Natural killer cell (primary cell): ENCODE results near the gene VARS2. TPM values are rescaled to one million over a fixed set of nuclear protein-coding genes. Genes with fewer than 3 reads are reported as not detected.

Source experiments
- ATAC-seq, 3 donors: fragments of 150-1000 bp in 2 of 3; fragments of 200-7000 bp in 1 of 3; cut with Tn5 transposase; 1 replicate in 1 of 3; 2 replicates in 2 of 3; pipeline ENCODE4 v1.10.0; 2021; ENCODE audit warnings: mild to moderate bottlenecking in 2 of 3, moderate library complexity in 2 of 3
- DNase-seq, 2 donors: peaks; one replicate each; pipeline versions ENCODE4 v3.0.0 to v3.0.0-alpha.2; 2013 to 2021; ENCODE audit warnings: mixed read lengths in 1 of 2
- H3K27ac ChIP-seq: one replicate; pipeline ENCODE4 v1.5.1; 2013; ENCODE audit warnings: mild to moderate bottlenecking, low read length
- H3K27me3 ChIP-seq: one replicate; pipeline ENCODE4 v1.6.1; 2013; ENCODE audit warnings: low read length; ENCODE audit not compliant: control insufficient read depth, insufficient read depth
- H3K36me3 ChIP-seq: one replicate; pipeline ENCODE4 v1.6.1; 2013; ENCODE audit warnings: low read length; ENCODE audit not compliant: control insufficient read depth, insufficient read depth
- H3K4me1 ChIP-seq: one replicate; pipeline ENCODE4 v1.6.1; 2013; ENCODE audit warnings: low read length; ENCODE audit not compliant: control insufficient read depth, insufficient read depth
- H3K4me3 ChIP-seq: one replicate; pipeline ENCODE4 v1.5.1; 2013; ENCODE audit warnings: low read length
- H3K9me3 ChIP-seq: one replicate; pipeline ENCODE4 v1.6.1; 2013; ENCODE audit warnings: low read length; ENCODE audit not compliant: control insufficient read depth, insufficient read depth
- H3K27ac Mint-ChIP-seq, 2 donors: one replicate each; pipeline ENCODE4 v1.8.0; 2022; ENCODE audit warnings: mild to moderate bottlenecking in 2 of 2, mixed read lengths in 2 of 2, moderate library complexity in 1 of 2
- H3K27me3 Mint-ChIP-seq, 2 donors: one replicate each; pipeline ENCODE4 v1.8.0; 2022; ENCODE audit warnings: low read depth in 2 of 2, mixed read lengths in 2 of 2
- H3K36me3 Mint-ChIP-seq: one replicate; pipeline ENCODE4 v1.8.0; 2022; ENCODE audit warnings: mixed read lengths
- H3K4me1 Mint-ChIP-seq, 2 donors: one replicate each; pipeline ENCODE4 v1.8.0; 2022; ENCODE audit warnings: mixed read lengths in 2 of 2
- H3K4me3 Mint-ChIP-seq: one replicate; pipeline ENCODE4 v1.8.0; 2022; ENCODE audit warnings: mild to moderate bottlenecking, moderate library complexity, mixed read lengths
- H3K9me3 Mint-ChIP-seq, 2 donors: one replicate each; pipeline ENCODE4 v1.8.0; 2022; ENCODE audit warnings: mixed read lengths in 2 of 2
- CTCF ChIP-seq: fragments of 200-600 bp; IDR thresholded peaks from one replicate; pipeline ENCODE4 v1.8.0; 2022; ENCODE audit warnings: antibody characterized with exemption
- WGBS: methylation state at CpG from one replicate; pipeline ENCODE4 v1.1.7; 2013; ENCODE audit warnings: missing lambda C conversion rate; ENCODE audit not compliant: insufficient coverage; 5-methylcytosine and 5-hydroxymethylcytosine counted together
- intact Hi-C: fragments of 100-400 bp; cut with micrococcal nuclease; formaldehyde crosslinking; loops from one replicate; pipeline ENCODE4 v1.14.2; 2022
- total RNA-seq, 4 donors: library from RNA; stranded (reverse); fragments of 120-200 nt in 1 of 4; gene quantifications; one replicate each; pipeline versions ENCODE4 v1.2.3 to v1.2.4, GENCODE V29; 2013 to 2022

Gene VARS2
- total RNA-seq, 3 donors from 2014 or later (not counting 1 experiment from before 2014, with no cell fraction given) = 16.9 to 36.7 (median 24.5) TPM

GRCh38 chr6:30887901-30888815, 25.9 kb upstream of the VARS2 start:
- Histone ChIP-seq H3K4me1 (peaks cover 16% of the 10 kb centered on the region), H3K36me3 (no peaks in the 10 kb centered on the region), H3K4me3 (no peak overlapping the region), H3K27ac (no peak overlapping the region), H3K9me3 (no peaks in the 10 kb centered on the region), H3K27me3 (peaks cover 6% of the 10 kb centered on the region)
- DNase-seq = no peak
- Mint-ChIP-seq H3K9me3 (no peaks in the 10 kb centered on the region), H3K36me3 (no peaks in the 10 kb centered on the region), H3K27me3 (peaks cover 7 to 31% of the 10 kb centered on the region in 2 donors), H3K4me3 (no peak overlapping the region), H3K27ac (no peak overlapping the region), H3K4me1 (peaks cover 16 to 27% of the 10 kb centered on the region in 2 donors)
- no peak for TF ChIP-seq CTCF
- no peak for ATAC-seq
- intact Hi-C loops = no loop called here
- WGBS = 89% methylated on average over 4 of the region's 6 CpGs

GRCh38 chr6:30888816-30889495, 25.1 kb upstream of the VARS2 start:
- H3K27ac Mint-ChIP-seq = no peak overlapping the region
- WGBS = 93% methylated on average over 18 of the region's 18 CpGs
- peaks cover 7 to 25% of the 10 kb centered on the region in 2 donors for H3K27me3 Mint-ChIP-seq
- H3K4me3 ChIP-seq = no peak overlapping the region
- no peak overlapping the region for H3K4me3 Mint-ChIP-seq
- peaks cover 9% of the 10 kb centered on the region for H3K4me1 ChIP-seq
- H3K9me3 Mint-ChIP-seq = no peaks in the 10 kb centered on the region
- DNase-seq (no peak), ATAC-seq (no peak)
- H3K36me3 Mint-ChIP-seq = no peaks in the 10 kb centered on the region
- intact Hi-C loops = no loop called here
- peaks cover 6% of the 10 kb centered on the region for H3K27me3 ChIP-seq
- no peaks in the 10 kb centered on the region for H3K9me3 ChIP-seq
- no peak for TF ChIP-seq CTCF
- H3K4me1 Mint-ChIP-seq = peaks cover 16 to 20% of the 10 kb centered on the region in 2 donors
- no peak overlapping the region for H3K27ac ChIP-seq
- no peaks in the 10 kb centered on the region for H3K36me3 ChIP-seq

GRCh38 chr6:30889496-30889885, 24.5 kb upstream of the VARS2 start:
- 98% methylated on average over 4 of the region's 4 CpGs for WGBS
- no peaks in the 10 kb centered on the region for H3K9me3 ChIP-seq

More at GRCh38 chr6:30889496-30889885, 24.5 kb upstream of the VARS2 start:
- H3K27ac ChIP-seq = no peak overlapping the region
- no peak overlapping the region for H3K27ac Mint-ChIP-seq
- intact Hi-C loops = no loop called here
- H3K4me3 Mint-ChIP-seq = no peak overlapping the region
- DNase-seq = no peak
- ATAC-seq = no peak
- H3K27me3 ChIP-seq = peaks cover 6% of the 10 kb centered on the region
- H3K4me1 ChIP-seq = peaks cover 9% of the 10 kb centered on the region
- no peak for TF ChIP-seq CTCF
- H3K9me3 Mint-ChIP-seq = no peaks in the 10 kb centered on the region
- H3K36me3 ChIP-seq = no peaks in the 10 kb centered on the region
- H3K36me3 Mint-ChIP-seq = no peaks in the 10 kb centered on the region
- H3K27me3 Mint-ChIP-seq = peaks cover 7 to 25% of the 10 kb centered on the region in 2 donors
- H3K4me3 ChIP-seq = no peak overlapping the region
- H3K4me1 Mint-ChIP-seq = peaks cover 16 to 20% of the 10 kb centered on the region in 2 donors
